Hematopoietic multipotent progenitor cell treated with erythropoietin and hydrocortisone succinate and interleukin-3 and kit ligand, for 4 days (in vitro differentiated cells): Measurements from ENCODE around the gene ELMO1.
A peak's percentile ranks its signal among the peaks of the same experiment; 100 is the strongest.

ENCODE experiments used
- DNase-seq: peaks from one replicate; pipeline ENCODE4 v3.0.0-alpha.2; 2015

ELMO1 gene

GRCh38 chr7:37467002-37467401, 18.3 kb upstream of the ELMO1 start:
- no peak for DNase-seq

GRCh38 chr7:37462138-37462537, 13.5 kb upstream of the ELMO1 start:
- DNase-seq: peak; percentile 36

GRCh38 chr7:37455081-37455480, 6.4 kb upstream of the ELMO1 start:
- DNase-seq: no peak

- no peak for DNase-seq
Measured at GRCh38 chr7:37452346-37452745, 3.7 kb upstream of the ELMO1 start.

- no peak for DNase-seq
Measured at GRCh38 chr7:37450035-37450434, 1.4 kb upstream of the ELMO1 start.

GRCh38 chr7:37449621-37450020, 957 bp upstream of the ELMO1 start:
- DNase-seq: no peak

- DNase-seq: peak; percentile 50
Measured at GRCh38 chr7:37448011-37448635, 541 bp downstream of the ELMO1 start.

- no peak for DNase-seq
Measured at GRCh38 chr7:37446371-37446770, 2.3 kb downstream of the ELMO1 start.

GRCh38 chr7:37445790-37446189, 2.9 kb downstream of the ELMO1 start:
- DNase-seq: no peak

- DNase-seq: peak; percentile 59
Measured at GRCh38 chr7:37445064-37445723, 3.5 kb downstream of the ELMO1 start.

- DNase-seq: no peak
Measured at GRCh38 chr7:37443627-37444026, 5.0 kb downstream of the ELMO1 start.

GRCh38 chr7:37442268-37442667, 6.4 kb downstream of the ELMO1 start:
- DNase-seq: no peak

GRCh38 chr7:37441816-37442215, 6.8 kb downstream of the ELMO1 start:
- peak; percentile 58 for DNase-seq

- DNase-seq: peak; percentile 64
Measured at GRCh38 chr7:37441386-37441760, 7.3 kb downstream of the ELMO1 start.

- DNase-seq: peak; percentile 86
Measured at GRCh38 chr7:37440738-37441385, 7.8 kb downstream of the ELMO1 start.

GRCh38 chr7:37439653-37440026, 9.0 kb downstream of the ELMO1 start:
- DNase-seq: no peak

- no peak for DNase-seq
Measured at GRCh38 chr7:37438906-37439652, 9.6 kb downstream of the ELMO1 start.

- no peak for DNase-seq
Measured at GRCh38 chr7:37435156-37435855, 13.4 kb downstream of the ELMO1 start.

- no peak for DNase-seq
Measured at GRCh38 chr7:37434529-37434928, 14.1 kb downstream of the ELMO1 start.

GRCh38 chr7:37433166-37433565, 15.5 kb downstream of the ELMO1 start:
- DNase-seq: peak; percentile 78

GRCh38 chr7:37432281-37432920, 16.3 kb downstream of the ELMO1 start:
- peak; percentile 94 for DNase-seq

GRCh38 chr7:37431413-37431812, 17.3 kb downstream of the ELMO1 start:
- no peak for DNase-seq

GRCh38 chr7:37430640-37431039, 18.0 kb downstream of the ELMO1 start:
- peak; percentile 83 for DNase-seq
